NCI-H1417 (cell line): ENCODE data around the gene SETBP1.

Source experiments
- DNase-seq, 3 experiments: peaks; one replicate each; lab custom pipeline; 2025; lab: John Stamatoyannopoulos, UW

SETBP1 gene

DNA sequence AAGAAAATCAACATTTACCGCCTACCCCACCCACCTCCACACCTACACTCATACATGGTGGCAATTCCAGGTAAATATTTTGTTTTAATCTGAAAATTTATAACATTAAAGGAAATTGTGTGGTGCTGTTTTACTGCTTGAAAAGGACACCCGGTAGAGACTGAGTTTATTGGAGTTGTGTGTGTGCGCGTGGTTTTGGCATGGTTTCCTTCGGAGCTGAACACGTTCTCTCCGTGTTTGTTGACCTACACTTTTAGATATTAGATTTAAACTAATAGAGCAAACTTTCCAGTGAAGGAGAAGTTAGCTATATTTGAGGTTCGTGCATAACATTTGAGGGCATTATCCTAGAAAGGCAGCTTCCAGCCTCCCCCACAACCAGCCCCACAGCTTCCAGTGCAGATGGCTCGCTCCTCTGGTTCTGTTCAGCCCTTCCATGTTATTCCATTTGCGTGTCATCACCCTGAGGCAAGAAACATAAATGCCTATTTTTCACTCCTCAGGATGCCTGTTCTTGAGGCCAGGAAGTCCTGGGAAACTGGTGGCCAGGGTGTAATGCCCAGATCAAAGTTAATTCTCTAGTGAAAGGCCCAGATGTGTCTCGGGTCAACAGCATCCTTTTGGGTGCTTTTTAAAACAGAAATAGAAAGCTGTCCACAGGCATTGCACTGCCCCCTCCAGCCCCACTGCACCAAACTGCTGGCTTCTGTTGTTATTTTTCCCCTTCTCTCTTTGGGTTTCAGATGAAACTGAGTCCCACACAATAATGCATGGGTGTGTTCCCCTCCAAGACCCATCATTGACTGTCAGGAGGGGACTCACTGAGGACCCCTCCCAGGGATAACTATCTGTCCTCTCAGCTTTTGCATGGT is 190.2 kb downstream of the SETBP1 start:
- no peak for DNase-seq

DNA sequence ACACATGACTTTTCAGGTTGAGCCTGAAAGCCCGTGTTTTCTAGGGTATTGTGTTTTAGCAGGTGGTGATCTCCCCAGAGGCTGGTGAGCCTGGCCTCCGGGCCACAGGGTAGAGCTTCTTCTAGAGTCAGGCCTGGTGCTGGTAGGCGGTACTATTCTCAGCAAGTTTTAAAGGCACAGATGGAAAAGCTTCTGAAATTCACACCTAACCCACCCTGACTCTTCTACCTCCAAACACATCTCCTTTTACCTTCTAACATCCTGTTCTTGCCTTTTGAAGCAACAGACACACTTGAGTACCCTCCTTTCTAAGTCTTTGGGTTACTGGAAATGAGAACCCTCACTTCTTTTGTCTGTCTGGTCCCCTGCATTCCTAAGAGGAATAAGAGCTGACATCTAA is 191.1 kb downstream of the SETBP1 start:
- DNase-seq = no peak

DNA sequence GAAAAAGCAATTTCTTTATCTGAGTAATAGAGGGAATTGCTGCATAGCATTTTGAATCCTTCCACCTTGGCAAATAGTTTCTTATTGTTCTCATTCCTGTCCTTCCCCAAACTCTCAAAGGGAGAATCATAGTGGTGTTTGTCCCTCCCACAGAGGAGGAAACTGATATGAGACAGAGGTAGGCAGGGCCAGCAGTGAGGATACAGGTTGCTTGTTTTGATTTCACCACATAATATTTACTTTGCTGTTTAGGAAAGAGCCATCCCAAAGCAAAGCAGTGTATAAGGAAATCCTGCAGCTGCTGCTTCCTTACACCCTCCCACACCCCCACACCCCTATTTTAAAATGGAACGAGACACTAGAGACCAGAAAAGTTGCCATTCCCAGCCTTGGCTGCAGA is 195.3 kb downstream of the SETBP1 start:
- DNase-seq = no peak

DNA sequence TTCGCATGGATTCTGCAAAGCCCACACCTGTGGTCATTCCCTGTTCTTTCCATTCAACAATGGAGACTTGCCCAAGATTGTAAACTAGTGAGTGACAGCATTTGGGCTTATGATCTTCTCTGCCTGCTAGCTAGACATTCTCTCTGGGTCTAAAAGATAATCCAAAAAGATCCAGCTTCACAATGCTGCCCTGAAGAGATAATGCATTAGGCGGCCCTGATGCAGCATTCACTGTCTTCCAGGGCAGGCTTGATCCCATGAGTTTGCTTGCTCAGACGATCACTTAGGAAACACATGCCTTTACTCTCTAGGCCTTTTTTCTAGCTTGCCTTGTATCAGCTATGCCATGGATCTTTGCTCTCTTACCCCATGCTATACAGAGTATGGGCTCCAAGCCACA is 196.1 kb downstream of the SETBP1 start:
- no peak for DNase-seq

DNA sequence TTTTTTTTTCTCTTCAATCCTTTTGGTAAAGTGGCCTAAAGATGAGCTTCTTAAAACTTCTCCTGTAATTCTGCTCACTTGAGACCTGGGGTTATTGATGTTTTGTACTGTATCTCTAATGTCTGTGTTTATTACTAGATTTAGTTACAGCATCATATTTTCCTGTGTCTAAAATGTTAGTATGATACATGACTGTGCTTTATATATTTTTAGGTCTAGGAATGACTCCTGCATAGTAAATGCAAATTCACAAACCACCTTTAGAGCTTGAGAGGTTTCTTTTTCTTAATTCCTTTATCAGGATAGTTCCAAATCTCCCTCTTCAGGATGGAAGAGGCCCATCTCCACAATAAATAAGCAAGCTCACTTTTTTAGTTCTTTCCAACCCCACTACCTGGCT is 197.6 kb downstream of the SETBP1 start:
- no peak for DNase-seq

DNA sequence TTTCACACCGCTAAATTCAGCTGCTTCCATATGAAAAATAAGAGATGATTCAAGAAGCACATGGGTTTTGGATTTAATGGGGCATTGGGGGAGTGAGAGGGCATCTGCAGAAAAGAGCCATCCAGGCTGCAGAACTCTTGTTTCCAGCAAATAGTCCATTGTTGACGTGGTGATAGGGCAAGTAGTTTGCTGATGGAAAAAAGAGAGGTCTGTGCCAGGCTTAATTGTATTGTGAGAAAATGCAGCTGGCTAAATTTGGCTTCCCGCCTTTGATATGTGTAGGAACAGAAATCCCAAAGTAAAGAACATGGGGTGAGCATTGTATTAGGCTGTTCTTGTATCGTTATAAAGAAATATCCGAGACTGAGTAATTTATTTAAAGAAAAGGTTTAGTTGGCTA is 199.5 kb downstream of the SETBP1 start:
- no peak for DNase-seq

DNA sequence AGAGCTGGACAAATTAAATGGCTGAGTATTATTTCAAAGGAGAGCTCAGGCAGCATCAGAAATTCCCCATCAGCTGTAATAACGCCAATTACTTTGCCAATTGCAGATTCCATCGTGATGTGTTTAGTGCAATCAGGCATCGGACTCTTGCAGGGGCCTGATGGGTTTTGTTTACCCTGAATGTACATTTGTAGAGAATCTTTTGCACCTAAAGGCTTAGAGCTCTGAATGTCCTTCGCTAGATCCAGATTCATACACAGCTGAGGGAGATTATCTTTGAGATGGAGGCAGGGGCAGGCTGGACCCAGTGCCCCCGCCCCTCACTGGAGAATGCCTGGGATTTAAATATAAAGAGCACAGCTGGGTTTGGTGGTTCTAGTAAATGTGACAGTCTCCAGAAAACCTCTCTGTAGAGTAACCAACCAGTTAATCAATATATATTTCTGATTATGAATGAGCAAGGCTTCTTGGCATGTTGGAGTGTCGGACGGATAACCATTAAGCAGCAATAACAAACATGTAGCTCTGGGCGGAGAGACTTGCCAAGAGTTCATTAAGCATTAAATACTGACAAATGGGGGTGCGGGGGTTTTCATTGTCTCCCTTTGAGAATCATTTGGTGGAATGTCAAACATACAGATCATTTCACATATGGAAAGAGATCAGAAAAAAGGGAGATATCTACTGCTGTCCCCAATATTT is 200.9 kb downstream of the SETBP1 start:
- peak in 1 of 3 experiments; percentile 49 for DNase-seq

DNA sequence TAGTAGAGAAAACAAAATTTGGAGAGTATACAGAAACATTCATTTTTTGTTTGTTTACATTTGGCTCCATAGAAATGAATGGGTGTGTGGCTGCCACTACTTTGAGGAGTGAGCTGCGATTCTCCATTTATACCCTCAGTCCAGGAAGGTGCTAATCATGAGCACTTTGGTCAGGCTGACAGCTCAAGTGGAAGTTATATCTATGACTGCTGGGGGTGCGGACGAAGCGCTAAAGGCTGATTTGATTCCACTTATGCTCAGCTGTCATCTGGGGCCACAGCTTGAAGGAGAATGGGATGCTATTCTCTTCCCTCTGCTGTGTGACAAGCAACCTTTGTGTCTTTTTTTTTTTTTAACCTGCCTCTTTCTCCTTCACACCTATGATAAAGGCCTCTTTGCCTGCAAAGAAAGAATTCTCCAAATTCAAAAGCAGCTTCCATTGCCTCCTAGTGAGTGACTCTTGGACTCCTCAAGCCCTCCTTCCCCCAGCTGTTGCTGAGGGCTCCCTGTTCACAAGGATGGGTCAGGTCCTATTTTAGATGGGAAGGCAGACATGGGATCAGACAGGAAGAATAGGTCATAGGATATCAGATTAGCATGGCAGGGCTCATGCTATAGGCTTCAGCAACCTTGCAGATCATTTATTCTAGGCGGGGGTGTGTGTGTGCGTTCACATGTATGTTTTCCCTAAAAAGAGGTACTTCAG is 201.6 kb downstream of the SETBP1 start:
- peak; percentile 12 to 73 (median 22) for DNase-seq

DNA sequence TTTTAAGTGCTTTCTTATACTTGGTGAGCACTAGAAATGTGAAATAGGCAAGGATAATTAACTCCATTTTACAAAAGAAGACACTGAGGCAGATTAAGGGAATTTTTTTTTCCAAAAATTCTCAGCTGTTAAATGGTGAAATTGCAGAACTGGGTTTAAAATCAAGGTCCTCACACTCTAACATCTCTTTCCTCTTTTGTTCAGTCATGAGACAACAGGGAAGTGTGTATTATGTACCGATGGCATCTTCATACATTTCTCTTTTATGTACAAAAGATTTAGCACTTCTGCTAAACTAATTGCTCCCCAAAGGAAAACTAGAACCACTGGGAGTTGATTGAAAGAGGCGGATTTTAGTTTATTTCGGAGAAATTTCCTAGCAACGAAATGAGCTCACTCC is 203.0 kb downstream of the SETBP1 start:
- DNase-seq = no peak

DNA sequence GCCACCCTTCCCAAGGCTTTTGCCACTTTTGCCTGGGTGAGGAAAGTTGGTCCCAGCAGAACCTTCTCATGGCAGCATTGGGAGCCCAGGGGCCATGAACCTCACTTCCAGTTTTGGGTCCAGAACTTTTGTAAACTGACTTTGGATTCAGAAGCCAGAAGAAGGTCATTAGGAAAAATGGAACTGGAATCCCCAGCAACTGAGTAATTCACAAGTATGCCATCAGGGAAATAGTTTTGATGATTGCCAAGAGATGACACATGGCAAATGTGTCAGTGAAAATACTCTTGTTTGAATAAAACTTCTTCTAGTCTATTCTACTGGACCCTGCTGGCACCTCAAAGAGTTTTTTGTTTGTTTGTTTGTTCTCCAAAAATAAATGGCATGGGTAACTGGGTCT is 203.7 kb downstream of the SETBP1 start:
- DNase-seq = no peak

DNA sequence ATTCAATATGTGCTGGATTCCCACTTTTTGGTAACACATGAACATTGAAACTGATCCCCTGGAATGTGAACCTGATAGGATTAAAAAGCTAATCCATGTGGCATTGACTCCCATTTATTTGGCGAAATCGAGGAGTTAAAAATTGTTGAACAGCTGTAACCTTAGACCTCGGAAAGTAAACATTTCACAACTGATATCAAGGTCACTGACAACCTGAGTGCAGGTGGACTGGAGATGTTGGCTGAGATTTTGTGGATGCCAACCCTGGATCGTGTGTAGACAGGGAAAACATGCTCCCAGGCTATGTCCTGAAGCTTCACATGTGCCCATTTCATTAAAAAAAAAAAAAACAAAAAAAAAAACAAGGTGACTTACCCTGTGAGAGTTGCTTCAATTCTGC is 204.8 kb downstream of the SETBP1 start:
- no peak for DNase-seq

DNA sequence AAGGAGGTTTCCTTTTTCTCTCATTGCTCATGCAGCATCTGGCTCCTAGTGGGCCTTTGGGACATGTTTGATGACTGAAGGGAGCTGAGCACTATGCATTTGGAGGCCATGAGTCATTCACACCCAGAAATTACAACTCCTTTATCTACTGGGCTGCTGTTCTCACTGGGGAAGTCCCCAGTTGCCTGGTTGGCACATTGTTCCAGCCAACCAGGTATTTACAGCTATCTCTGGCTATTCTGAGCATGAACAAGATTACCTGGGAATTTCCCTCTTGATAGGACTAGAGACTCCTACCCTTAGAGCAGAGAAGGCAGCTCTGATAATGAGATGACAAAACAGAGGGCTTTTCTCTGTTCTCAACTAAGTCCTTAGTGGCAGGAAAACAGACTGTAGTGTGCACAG is 206.5 kb downstream of the SETBP1 start:
- no peak for DNase-seq

DNA sequence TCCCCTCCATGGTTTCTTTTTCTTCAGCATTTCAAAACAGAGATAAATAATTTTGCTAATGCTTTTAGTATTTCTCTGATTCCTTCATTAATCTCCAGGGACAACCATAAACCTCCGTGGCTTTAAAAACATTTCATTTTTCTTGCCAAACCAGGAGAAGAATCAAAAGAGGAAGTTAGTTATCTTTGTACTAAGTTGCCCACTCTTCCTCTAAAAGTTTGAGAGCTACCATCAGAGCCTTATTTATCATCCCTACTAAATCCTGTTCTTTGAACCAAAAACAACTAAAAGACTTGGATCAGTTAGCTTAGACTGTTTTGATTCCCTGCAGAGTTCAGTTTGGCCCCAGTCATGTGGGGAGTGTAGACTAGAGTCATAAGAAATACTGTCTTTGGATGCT is 208.4 kb downstream of the SETBP1 start:
- no peak for DNase-seq

DNA sequence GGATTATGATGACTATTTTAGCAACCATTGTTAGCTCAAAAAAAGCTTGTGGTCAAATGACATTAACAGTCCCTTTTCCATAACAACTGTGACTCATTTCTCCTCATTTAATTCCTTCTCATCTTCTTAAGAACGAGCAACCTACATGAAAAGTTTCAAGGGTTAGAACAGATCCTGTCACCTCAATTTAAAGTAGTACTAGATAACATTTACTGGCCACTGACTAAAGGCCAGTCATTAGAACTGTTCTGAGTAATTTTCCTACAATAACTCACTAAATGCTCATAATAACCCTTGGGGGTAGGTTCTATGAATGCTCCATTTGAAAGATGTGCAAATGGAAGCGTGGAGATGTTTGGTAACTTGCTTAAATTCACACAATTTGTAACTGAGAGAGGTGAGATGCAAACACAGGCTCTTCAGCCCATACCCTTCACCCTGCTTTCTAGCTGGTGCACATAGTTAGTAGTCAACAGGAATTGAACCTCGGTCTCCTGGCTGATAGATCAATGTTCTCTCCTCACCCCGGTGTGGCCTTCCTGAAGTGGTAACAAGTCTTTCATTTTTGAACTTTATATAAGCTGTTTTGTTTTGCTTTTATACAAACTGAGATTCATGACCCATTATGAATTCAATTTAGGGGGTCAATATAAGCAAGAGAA is 212.5 kb downstream of the SETBP1 start:
- no peak for DNase-seq

DNA sequence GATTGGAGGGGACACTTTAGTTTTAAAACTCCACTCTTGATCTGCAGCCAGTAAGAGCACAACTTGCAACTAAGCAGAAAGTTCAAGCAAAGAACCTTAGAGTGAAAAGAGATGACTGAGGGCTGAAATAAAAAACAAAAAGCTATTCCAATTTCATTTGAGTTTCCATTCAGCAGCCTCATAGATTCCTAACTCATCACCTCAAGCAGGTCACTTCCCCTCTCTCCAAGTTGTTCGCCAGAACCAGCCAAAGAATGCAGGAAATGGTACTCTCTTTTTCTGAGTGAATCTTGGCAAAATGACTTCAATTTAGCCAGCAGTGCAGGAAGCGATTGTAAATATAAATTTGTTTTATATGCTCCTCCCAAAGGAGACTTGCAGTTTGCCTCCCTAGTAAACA is 213.3 kb downstream of the SETBP1 start:
- no peak for DNase-seq

DNA sequence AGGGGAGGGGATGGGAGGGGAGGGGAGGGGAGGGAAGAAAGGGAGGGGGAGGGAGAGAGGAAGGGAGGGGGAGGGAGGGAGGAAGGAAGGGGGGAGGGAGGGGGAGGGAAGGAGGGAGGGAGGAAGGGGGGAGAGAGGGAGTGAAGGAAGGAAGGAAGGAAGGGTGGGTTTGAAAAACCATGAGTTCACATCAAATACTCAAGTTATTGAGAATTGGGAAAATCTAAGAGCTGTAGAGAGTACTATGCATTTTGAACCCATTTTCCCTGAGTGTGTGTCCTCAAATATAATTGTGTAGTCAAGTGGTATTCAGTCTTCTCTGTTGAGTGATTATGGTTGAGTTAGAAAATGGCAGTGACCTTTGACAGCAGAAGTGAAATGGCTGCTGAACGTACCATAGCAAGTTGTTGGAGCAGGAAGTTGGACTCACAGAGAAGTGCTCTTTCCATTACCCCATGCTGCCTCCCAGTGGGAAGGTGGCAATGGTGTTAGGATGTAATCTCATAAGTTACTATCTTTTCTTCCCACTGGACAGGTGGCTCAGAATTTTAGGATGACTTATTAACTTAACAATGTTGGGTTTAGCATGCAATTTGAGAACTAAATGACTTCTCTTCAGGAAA is 214.6 kb downstream of the SETBP1 start:
- DNase-seq = peak; percentile 9 to 72 (median 43)

DNA sequence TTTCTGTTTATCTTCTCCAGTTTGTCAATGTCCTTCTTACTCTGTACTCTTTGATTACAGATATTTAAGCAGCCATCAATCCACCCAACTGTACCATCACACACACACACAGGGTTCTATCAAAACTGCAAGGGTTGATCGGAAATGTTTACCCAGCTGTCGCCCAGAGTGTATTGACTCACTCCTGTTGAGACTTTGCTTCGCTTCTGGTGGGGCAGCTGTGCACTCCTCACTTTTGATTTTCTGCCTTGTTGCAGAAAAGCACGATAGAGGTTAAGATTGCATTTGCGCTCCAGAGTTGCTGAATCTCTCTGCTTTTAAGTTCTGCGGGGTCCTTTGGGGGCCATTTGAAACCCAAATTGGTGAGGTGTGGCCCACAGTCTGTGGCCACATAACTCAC is 216.2 kb downstream of the SETBP1 start:
- DNase-seq = peak; percentile 54 to 97 (median 83)

DNA sequence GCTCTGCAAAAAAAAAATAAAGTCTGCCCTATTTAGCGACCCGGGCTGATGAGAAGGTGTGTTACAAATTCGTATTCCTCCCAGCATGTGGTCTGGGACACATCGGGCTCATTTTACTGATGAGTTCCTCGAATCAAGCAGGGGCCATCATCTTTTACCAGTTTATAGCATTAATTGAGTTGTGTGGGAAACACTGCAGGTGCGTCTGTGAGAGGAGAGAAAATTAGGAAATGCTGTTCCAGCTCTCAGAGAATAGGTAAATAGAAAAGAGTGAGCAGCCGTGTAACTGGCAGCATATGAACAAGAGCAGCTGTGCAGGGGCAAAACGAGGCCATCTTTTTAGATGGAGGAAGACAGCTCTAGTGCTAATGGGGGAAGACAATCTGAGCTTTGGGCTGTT is 216.7 kb downstream of the SETBP1 start:
- DNase-seq = peak; percentile 43 to 94 (median 83)

DNA sequence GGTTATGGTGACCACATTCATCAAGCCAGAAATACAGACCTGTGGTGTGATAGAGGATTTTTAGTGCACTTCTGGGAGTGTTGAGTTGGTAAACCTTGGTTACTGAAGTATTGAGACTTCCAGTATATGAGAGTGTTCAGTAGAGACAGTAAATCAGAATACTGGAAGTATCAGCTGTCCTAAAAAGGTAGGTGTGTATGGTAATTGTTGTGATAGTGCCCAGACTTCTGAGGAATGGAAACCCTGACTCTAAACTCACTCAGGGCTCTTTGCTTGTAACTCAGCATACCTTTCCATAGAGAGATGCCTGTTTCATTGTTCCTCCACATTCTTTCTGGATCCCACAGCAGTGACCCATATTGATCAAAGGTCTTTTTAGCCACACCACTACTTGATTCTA is 217.1 kb downstream of the SETBP1 start:
- DNase-seq = no peak

DNA sequence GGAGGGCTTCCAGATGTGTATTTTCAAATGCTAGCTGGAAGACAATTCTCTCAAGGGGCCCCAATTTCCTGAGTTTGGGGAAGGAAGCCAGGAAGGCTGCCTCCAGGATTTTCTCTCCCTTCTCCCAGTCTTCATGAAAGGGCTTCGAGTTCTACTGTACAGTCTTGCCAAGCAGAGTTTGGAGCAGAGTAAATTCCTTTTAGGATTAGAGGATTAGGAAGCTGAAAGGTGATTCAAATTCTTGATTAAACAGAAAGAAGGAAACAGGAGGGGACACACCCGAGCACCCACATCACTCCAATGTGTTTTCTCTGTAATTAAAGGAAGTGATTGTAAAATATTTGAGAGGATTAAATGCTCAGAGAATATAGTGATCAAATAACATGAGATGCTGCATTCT is 217.8 kb downstream of the SETBP1 start:
- peak in 1 of 3 experiments; percentile 41 for DNase-seq

DNA sequence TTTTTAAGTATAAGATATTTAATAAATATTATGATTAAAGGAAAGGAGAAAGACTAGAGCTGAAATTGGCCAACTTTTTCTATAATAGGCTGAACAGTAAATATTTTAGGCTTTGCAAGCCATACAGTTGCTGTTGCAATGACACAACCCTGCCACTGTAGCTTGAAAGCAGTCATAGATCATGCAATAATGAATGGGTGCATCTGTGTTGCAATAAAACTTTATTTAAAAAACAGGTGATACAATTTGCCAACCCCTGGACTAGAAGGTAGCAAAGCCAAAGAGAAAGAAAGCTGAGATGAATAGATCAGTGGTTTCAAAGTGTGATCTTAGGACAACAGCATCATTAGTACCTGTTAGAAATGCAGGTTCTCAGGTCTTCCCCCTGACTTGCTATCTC is 219.1 kb downstream of the SETBP1 start:
- no peak for DNase-seq

DNA sequence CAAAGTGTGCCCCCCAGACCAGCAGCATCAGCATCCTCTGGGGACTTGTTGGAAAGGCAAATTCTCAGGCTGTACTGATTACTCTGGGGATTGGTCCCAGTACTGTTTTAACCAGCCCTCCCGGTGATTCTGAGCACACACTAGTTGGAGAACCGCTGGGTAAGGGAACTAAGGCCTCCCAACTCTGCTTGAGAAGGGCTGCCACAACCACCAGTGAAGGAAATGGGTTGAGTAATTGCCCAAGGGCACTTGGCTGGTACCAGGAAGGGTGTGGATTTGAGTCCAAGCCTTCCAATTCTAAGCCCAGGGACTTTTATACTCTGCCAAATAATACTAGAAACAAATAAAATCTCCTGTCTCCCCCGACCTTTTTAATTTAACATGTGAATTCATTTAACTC is 219.9 kb downstream of the SETBP1 start:
- DNase-seq = no peak
